Measurements from ENCODE around the gene BUD31. TPM values are rescaled to one million over a fixed set of nuclear protein-coding genes. Genes with fewer than 3 reads are reported as not detected.
A peak's percentile ranks its signal among the peaks of the same experiment; 100 is the strongest.

BUD31 gene
- total and polyA plus RNA-seq, 2 of the 13 experiments (the other 11 are each of a cell fraction or from before 2014, with no cell fraction given), result 35.1 to 79.1 TPM

- TF ChIP-seq THAP7 (CRISPR knock-in tag; IDR thresholded peaks at IDR 0.05) (no peak), PPARG (CRISPR knock-in tag; conservative IDR thresholded peaks at IDR 0.05) (peak; percentile 19; the same call in 1 of the 2 replicates), NKX3-1 (CRISPR knock-in tag; IDR thresholded peaks at IDR 0.05) (no peak), ZNF441 (CRISPR knock-in tag; IDR thresholded peaks at IDR 0.05; ENCODE audit: borderline replicate concordance) (0 out of 2 replicates have a peak, but pooled peaks have one; percentile 27), ZNF746 (CRISPR knock-in tag; IDR thresholded peaks at IDR 0.05) (no peak), IRF9 (CRISPR knock-in tag; IDR thresholded peaks at IDR 0.05; ENCODE audit: borderline replicate concordance) (no peak), TBP (CRISPR knock-in tag; IDR thresholded peaks at IDR 0.05) (no peak), PHF20 (CRISPR knock-in tag; IDR thresholded peaks at IDR 0.05) (peak; percentile 63), ZNF558 (CRISPR knock-in tag; IDR thresholded peaks at IDR 0.05; ENCODE audit: borderline replicate concordance) (peak; percentile 56; the same call in 1 of the 2 replicates), HOXA3 (CRISPR knock-in tag; IDR thresholded peaks at IDR 0.05) (0 out of 2 replicates have a peak, but pooled peaks have one; percentile 13), ZFP36 (IDR thresholded peaks at IDR 0.05; ENCODE audit: borderline replicate concordance, low read depth, low read length, partially characterized antibody) (no peak), ZBTB7B (CRISPR knock-in tag; IDR thresholded peaks at IDR 0.05) (0 out of 2 replicates have a peak, but pooled peaks have one; percentile 34), KLF16 (CRISPR knock-in tag; IDR thresholded peaks at IDR 0.05) (peak in 1 of 2 experiments; percentile 52; a peak in 1 of 4 replicates), ZFY (CRISPR knock-in tag; IDR thresholded peaks at IDR 0.05) (peak; percentile 69; the same call in 1 of the 2 replicates), YEATS4 (CRISPR knock-in tag; IDR thresholded peaks at IDR 0.05; ENCODE audit: borderline replicate concordance) (peak; percentile 46; the same call in 1 of the 2 replicates), ONECUT2 (CRISPR knock-in tag; IDR thresholded peaks at IDR 0.05) (no peak), KDM4B (CRISPR knock-in tag; IDR thresholded peaks at IDR 0.05) (0 out of 2 replicates have a peak, but pooled peaks have one; percentile 12), UBTF (CRISPR knock-in tag; IDR thresholded peaks at IDR 0.05) (peak; percentile 60), TEAD3 (CRISPR knock-in tag; optimal IDR thresholded peaks at IDR 0.05; ENCODE audit: borderline replicate concordance) (peak; percentile 43), SAP130 (CRISPR knock-in tag; IDR thresholded peaks at IDR 0.05; ENCODE audit: low read depth) (peak; percentile 88), ZGPAT (CRISPR knock-in tag; IDR thresholded peaks at IDR 0.05) (peak; percentile 66; the same call in 1 of the 2 replicates), IKZF5 (CRISPR knock-in tag; IDR thresholded peaks at IDR 0.05) (0 out of 2 replicates have a peak, but pooled peaks have one; percentile 33), RXRB (CRISPR knock-in tag; IDR thresholded peaks at IDR 0.05; ENCODE audit: borderline replicate concordance) (peak; percentile 37; the same call in 1 of the 2 replicates)
Measured at GRCh38 chr7:99375070-99375807, 33.5 kb upstream of the BUD31 start (continued).

All from HepG2 (cell line).